Femur (tissue), 1 donor: ENCODE measurements around the gene NTNG1.
"Not testable (repeated sequence)": the region's sequence is repeated elsewhere in the genome, so short reads cannot be mapped to it uniquely, and the experiment has no call there.

Experiments used
- DNase-seq: peaks from one replicate; pipeline ENCODE4 v3.0.0-alpha.2; 2017

NTNG1 gene

DNA sequence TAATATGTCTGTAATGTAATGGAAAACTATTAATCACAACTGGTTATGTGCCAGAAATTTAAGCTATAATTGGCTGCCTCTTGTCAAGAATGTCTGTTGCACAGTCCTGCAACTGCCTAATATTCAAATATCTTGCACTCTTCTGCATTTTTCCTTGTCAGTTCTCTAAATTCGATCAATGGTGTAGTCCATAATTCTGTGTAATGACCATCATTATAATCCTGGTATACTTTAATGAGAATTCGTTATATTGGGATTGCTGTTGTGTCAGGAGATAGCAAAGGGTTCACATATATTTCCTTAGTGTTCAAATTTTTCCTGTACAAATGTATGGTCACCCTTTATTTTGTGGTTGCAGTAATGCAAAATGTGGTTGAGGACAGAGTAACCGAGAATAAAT, 4.8 kb downstream of the NTNG1 start:
- no peak for DNase-seq

DNA sequence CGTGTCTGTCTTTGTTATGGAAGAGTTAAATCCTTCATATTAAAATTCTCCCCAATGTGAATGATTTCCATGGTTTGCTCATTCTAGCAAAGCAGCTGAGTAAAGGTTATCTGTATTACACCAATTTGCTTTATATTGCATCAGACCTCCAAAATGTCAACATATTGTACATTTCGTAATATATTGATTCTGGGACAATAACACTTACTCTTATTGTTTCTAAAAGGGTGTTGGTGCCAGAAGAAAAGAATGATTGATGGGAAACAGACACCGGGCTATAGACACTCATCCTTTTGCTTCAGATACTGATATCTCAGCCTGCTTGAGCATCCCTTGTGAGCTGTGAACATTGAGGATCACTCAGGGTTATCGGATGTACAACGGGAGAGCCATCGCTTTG, 7.0 kb downstream of the NTNG1 start:
- no peak for DNase-seq

DNA sequence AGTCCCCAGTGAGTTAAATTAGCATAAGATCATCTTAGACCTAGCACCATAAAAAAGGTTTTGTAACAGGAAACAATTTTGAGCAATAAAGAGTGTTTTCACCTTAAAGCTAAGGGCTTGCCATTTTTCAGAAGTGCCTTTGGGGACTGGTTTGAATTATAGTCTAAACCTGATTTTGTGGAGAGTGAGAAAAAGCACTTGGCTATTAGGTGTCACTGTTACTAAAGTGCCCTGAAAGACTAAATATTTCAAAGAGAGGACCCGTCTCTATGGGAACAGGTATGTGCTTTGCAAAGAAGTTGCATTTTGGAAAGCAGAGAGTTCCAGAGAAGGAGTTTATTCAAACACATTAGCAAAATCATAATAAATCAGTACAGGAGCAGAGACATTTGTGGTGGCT, 9.1 kb downstream of the NTNG1 start:
- DNase-seq, result no peak

DNA sequence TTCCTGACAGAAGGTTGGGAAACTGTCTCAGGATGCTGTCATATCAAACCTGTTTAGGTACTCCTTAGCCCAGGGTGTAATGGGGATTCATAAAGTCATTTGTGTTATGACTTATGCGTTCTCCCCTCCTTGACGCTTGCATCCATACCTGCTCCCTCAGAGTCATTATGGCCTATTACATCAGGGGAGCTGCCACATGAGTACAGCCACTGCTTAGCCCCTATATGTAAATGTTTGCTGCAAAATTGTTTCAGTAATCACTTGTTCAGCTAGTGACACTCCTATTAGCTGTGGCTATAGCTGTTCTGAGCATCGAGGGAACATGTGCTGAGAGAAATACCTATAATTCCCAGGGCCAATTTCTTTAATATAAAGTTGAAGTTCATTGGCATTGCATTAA, 10.5 kb downstream of the NTNG1 start:
- DNase-seq, result no peak

GRCh38 chr1:107152395-107152794, 11.6 kb downstream of the NTNG1 start:
- no peak for DNase-seq

DNA sequence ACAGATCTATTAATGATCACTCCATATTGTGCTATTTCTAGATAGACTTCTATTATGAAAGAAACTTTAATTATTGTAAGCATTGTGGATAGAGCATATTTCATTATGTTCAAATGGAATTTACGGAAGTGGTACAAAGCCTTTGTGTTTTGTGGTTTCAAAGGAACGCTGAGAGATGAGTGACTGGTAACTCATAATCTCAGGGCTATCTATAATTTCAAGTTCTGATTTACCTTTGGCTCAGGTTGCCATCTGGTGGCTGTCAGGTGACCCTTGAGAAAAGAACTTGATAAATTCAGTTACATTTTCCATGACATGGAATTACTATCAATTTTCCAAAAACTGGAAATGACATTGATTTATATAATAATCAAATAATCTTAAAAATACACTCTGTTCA, 12.2 kb downstream of the NTNG1 start:
- no peak for DNase-seq

GRCh38 chr1:107158496-107158895, 17.7 kb downstream of the NTNG1 start:
- DNase-seq, result no peak

GRCh38 chr1:107158991-107159390, 18.2 kb downstream of the NTNG1 start:
- no peak for DNase-seq

DNA sequence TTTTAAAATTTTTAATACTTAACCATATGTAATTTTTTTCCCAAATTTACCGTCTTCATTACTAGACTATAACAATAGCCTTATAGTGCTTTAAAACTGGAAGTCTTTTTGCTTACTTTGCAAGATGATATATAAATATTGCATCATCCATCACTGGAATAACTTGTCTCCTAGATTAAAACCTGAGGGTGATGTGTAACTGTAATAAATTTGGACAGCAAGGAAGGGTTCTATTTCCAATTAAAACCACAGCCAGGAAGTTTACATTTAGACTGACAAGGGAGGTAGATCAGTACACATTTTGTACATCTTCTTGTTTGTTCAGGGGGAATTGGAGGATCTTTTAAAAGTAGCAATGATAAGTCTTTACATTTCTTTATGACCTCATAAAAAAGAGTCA, 21.9 kb downstream of the NTNG1 start:
- no peak for DNase-seq

DNA sequence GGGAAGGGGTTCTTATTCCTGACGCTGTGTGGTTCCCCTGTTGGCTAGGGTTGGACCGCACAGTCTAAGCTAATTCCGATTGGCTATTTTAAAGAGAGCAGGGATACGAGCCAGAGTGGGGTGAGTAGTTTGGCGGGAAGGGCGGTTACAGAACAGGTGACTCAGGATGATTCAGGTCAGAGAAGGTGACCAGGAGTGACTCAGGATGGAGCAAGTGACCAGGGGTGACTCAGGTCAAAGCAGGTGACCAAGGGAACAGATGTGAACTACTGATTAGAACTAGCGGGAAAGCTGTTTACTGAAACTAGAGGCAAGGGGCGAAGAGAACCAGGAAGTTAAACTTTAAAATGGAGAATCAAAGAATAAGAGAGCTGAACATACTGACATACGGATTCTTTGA, 24.1 kb downstream of the NTNG1 start:
- not testable (repeated sequence) for DNase-seq

DNA sequence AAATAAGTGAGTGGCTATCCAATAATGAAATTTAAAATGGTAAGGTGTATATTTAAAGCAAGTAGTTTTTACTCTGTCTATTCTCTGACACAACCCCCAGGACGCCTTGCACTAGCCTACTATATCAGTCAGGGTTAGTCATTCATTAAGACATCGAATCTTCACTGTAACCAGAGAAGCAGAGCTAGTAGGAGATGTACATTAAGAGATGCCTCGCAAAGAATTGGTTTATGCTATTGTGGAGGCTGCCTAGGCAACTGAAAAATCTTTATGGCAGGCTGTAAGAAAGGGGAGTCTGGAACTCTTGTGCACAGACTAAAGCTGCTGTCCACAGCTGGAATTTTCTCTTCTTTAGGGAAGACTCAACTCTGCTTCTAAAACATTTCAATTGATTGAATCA, 28.8 kb downstream of the NTNG1 start:
- no peak for DNase-seq

- DNase-seq, result no peak
Observed at GRCh38 chr1:107171333-107171732, 30.5 kb downstream of the NTNG1 start.

GRCh38 chr1:107172450-107173170, 31.8 kb downstream of the NTNG1 start:
- no peak for DNase-seq

DNA sequence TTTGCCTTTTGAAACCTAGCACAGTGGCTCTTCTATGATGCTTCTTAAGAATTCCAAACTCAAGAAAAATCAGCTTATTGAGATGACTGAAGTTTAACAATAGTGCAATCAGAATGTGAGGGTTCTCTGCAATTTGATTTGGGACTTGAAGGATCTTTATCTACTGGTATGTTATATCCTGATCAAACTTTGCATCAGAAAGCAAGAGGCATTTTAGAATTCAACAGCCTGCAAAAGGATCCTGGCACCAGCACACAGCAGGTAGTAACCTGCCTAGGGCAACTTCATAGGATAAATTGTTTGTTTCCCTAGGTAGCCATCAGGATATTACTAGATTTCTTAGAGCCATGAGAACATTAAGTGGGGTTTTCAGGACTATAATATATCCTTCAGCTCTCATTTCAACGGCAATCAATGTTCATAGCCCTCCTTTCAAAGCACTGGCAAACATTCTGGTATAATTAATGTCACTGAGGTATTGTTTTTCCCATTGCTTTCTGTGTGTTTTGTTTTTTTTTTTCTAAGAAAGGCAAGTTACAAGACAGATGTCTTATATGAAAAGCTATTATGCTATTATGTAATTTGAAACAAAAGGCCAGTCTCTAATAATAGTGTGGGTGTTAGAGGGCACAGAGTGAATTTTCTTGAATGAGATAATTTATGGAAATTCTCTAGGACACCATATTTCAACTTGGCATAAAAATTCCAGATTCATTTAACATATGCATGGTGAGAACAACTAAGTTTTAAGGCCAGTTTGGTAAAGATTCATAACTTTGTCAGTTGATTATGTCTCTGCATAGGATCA, 34.5 kb downstream of the NTNG1 start:
- DNase-seq, result no peak

DNA sequence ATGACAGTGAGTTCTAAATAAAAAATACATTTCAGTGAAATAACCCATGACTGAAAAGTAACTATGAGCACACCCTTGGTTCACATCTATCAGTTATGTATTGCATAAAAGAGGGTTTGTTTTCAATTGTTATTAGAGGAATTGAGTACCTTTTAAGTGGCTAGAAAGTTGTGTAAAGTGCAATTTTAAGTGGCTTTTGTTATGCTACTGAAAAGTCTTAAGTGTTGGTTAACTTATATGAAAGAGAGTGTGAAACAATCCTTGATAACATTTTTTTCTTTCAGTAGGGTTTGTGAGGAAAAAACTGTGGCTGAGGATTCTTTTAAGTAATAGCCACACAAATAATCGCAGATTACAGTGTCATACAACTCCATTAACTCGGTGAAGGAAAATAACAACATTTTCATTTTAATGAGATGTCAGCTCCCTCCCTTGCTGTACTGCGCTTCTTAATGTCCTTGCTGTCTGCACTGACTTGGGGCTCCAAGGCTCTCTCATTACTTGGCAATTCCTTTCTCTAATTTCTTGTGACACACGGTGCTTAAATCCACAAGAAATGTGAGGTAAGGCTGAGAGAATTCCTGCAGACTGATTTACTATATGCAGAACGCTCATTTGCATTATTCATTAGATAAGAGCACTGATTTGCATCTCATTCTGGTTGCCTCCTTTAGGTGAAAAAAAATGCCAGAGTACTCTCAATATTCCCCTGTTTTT, 40.6 kb downstream of the NTNG1 start:
- no peak for DNase-seq

GRCh38 chr1:107183011-107183410, 42.2 kb downstream of the NTNG1 start:
- DNase-seq, result no peak

- no peak for DNase-seq
Observed at GRCh38 chr1:107184888-107185287, 44.0 kb downstream of the NTNG1 start.

DNA sequence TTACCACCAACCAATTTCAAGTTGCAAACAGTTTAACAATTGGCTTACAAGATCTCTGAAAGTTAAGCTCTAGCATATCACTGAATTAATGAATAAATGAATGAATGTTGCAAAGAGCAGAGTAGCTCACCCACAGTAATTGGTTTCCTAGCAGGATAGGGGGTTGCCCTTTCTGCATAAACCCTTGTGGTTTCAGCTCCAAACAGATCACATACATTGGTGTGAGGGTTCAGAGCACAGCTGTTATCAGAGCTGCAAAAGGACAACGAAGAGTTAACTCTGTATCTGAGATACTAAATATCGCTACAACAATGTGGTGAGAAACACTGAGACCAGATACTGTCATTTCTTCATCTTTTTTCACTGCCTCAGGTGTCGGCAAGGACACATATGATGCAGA, 46.6 kb downstream of the NTNG1 start:
- DNase-seq, result no peak

- DNase-seq, result no peak
Observed at GRCh38 chr1:107188160-107188559, 47.3 kb downstream of the NTNG1 start.

GRCh38 chr1:107194380-107194779, 53.5 kb downstream of the NTNG1 start:
- no peak for DNase-seq

DNA sequence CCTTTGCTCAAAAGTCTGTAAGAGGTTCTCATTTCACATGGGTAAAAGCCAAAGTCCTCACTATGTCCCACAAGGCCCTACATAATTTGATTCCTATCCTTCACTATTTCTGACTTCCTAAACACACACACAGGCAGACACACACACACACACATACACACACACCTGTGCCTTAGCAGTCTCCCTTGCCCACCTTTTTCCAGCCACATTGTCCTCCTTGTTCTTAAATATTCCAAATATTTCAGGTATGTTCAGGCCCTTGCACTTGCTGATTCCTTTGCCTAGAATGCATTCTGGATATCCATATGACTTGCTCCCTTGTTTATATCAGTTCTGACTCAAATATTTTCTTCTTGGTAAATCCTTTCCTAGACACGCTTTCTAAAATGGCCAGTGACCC, 54.6 kb downstream of the NTNG1 start:
- DNase-seq, result no peak

DNA sequence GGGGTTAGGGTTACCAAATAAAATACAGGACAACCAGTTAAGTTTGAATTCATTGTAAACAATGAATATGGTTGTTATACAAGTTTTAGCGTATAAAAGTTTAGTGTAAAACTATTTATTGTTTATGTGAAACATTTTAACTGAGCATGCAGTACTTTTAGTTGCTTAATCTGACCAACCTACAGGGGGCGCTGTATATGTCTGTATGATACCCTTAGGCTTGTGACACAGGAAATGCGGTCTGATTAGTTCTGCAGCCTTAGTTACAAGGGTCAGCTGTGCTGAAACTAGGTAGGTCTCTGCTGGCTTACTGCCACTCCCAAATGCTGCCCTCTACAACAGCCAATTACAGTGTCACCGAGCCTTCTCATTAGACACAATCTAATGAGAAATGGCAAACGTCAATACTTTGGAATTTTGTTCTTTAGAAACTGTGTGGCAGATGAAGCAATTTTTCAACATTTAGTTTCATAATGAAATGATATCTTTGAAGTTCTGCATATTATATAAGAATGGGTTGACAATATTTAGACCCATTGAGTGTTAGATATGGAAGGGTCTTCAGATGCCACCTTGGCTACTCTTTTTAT, 56.2 kb downstream of the NTNG1 start:
- no peak for DNase-seq

DNA sequence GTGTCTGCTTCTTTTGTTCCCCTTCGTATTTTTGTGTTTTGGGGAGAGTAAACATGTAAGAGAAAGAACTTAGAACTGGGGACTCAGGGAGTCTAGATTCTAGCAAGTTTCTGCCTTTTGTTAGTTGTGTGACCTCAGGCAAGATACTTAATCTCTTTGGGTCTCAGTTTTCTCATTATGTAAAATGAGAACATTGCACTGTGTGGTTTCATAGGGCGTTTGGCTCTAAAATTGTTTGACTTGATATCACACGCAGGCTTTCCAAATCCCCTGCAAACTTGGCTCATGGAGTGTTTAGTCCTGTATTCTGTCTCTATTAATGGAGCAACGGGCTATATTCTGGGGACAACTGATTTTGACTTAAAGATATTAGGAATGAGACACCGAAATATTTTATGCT, 57.7 kb downstream of the NTNG1 start:
- no peak for DNase-seq

- no peak for DNase-seq
Observed at GRCh38 chr1:107200631-107201030, 59.8 kb downstream of the NTNG1 start.
